ENCODE data around the gene OR4F29. TPM values are rescaled to one million over a fixed set of nuclear protein-coding genes. Genes with fewer than 3 reads are reported as not detected.
"Not testable (repeated sequence)": the region's sequence is repeated elsewhere in the genome, so short reads cannot be mapped to it uniquely, and the experiment has no call there.

Gene OR4F29, protein sequence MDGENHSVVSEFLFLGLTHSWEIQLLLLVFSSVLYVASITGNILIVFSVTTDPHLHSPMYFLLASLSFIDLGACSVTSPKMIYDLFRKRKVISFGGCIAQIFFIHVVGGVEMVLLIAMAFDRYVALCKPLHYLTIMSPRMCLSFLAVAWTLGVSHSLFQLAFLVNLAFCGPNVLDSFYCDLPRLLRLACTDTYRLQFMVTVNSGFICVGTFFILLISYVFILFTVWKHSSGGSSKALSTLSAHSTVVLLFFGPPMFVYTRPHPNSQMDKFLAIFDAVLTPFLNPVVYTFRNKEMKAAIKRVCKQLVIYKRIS
- total RNA-seq: not detected
- long read RNA-seq: 0 reads

GRCh38 chr1:451578-451977, at the start of gene OR4F29:
OR4F29 (minus strand) TSS chr1:451678; CDS start chr1:451678, 0 bp downstream.
- H3K9me3 ChIP-seq (replicated peaks); H3K4me3 ChIP-seq; H3K27ac ChIP-seq (replicated peaks); intact Hi-C loops (cut with micrococcal nuclease); H3K4me1 ChIP-seq; H3K27me3 ChIP-seq (ENCODE audit: low read depth); DNase-seq; H3K36me3 ChIP-seq: not testable (repeated sequence)

Other genes with a start within 250 kb of the OR4F29 start
- gene OR4F16, start 235.0 kb upstream of the OR4F29 start, total RNA-seq: not detected

All from left ventricle myocardium inferior (tissue), 1 donor.